ENCODE data around the gene NACAD.

DNA sequence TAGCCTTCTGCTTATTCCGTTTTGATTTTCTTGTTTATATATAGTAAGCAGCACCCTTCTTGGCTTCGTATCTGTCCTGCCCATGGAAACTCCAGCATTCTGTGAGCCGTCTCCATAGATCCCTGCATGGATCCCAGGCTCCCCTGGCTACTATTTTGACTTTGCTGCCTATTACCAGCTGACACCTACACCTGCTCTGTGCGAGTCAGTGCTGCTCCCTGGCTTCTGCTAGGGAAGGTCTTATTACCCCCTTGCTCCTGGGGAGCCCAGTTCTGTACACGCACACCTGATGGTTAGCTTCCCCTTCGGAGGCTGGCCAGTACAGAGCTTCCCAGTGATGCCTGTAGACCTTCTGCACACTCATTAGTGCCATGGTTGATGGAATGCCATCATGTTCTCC, 35.4 kb downstream of the NACAD start:
- TF ChIP-seq, protein P1, sequence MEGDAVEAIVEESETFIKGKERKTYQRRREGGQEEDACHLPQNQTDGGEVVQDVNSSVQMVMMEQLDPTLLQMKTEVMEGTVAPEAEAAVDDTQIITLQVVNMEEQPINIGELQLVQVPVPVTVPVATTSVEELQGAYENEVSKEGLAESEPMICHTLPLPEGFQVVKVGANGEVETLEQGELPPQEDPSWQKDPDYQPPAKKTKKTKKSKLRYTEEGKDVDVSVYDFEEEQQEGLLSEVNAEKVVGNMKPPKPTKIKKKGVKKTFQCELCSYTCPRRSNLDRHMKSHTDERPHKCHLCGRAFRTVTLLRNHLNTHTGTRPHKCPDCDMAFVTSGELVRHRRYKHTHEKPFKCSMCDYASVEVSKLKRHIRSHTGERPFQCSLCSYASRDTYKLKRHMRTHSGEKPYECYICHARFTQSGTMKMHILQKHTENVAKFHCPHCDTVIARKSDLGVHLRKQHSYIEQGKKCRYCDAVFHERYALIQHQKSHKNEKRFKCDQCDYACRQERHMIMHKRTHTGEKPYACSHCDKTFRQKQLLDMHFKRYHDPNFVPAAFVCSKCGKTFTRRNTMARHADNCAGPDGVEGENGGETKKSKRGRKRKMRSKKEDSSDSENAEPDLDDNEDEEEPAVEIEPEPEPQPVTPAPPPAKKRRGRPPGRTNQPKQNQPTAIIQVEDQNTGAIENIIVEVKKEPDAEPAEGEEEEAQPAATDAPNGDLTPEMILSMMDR (IDR thresholded peaks at IDR 0.05; ENCODE audit: insufficient read depth, low read depth, low read length) = no peak
- no peak for TF ChIP-seq EZH2 (IDR thresholded peaks at IDR 0.05; ENCODE audit: insufficient read depth, low read length)

All from astrocyte (in vitro differentiated cells and primary cell).